ENCODE results near the gene NRSN2.

DNA sequence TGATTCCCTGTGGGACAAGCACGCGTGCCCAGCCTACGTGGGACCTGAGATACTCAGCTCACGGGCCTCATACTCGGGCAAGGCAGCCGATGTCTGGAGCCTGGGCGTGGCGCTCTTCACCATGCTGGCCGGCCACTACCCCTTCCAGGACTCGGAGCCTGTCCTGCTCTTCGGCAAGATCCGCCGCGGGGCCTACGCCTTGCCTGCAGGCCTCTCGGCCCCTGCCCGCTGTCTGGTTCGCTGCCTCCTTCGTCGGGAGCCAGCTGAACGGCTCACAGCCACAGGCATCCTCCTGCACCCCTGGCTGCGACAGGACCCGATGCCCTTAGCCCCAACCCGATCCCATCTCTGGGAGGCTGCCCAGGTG lies 49.3 kb downstream of the NRSN2 start:
- no peak for TF ChIP-seq POLR2AphosphoS5 (IDR thresholded peaks at IDR 0.05; ENCODE audit: insufficient read depth in 1 of 2, low read depth in 1 of 2)
- TF ChIP-seq, protein P1, sequence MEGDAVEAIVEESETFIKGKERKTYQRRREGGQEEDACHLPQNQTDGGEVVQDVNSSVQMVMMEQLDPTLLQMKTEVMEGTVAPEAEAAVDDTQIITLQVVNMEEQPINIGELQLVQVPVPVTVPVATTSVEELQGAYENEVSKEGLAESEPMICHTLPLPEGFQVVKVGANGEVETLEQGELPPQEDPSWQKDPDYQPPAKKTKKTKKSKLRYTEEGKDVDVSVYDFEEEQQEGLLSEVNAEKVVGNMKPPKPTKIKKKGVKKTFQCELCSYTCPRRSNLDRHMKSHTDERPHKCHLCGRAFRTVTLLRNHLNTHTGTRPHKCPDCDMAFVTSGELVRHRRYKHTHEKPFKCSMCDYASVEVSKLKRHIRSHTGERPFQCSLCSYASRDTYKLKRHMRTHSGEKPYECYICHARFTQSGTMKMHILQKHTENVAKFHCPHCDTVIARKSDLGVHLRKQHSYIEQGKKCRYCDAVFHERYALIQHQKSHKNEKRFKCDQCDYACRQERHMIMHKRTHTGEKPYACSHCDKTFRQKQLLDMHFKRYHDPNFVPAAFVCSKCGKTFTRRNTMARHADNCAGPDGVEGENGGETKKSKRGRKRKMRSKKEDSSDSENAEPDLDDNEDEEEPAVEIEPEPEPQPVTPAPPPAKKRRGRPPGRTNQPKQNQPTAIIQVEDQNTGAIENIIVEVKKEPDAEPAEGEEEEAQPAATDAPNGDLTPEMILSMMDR (IDR thresholded peaks at IDR 0.05), result no peak
